Measurements from ENCODE around the gene SLC35F6. TPM values are rescaled to one million over a fixed set of nuclear protein-coding genes. Genes with fewer than 3 reads are reported as not detected.

SLC35F6 gene
- total and polyA plus RNA-seq, 4 donors = 21.1 to 23.8 (median 23.3) TPM

DNA sequence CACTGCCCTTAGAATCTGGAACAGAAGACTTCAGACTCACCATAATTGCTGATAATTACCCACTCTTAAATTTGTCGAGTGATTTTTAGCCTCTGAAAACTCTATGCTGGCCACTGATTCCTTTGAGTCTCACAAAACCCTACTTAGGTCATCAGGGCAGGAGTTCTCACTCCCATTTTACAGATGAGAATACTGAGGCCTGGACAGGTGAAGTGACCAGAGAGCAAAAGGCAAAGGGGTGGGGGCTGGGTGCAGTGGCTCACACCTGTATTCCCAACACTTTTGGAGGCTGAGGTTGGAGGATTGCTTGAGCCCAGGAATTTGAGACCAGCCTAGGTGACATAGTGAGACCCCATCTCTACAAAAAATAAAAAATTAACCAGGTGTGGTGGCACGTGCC, 34.8 kb upstream of the SLC35F6 start:
- Histone ChIP-seq H3K4me3 (ENCODE audit: low read depth, low read length) (no peak overlapping the region), H3K9me3 (ENCODE audit: control insufficient read depth, insufficient read depth, low read length) (no peaks in the 10 kb centered on the region), H3K27me3 (ENCODE audit: control insufficient read depth, insufficient read depth, low read length) (no peaks in the 10 kb centered on the region), H3K36me3 (ENCODE audit: control insufficient read depth, insufficient read depth, low read length) (peaks cover 38% of the 10 kb centered on the region), H3K4me1 (ENCODE audit: control insufficient read depth, insufficient read depth, low read length) (peaks cover 25% of the 10 kb centered on the region), H3K27ac (ENCODE audit: low read depth, low read length) (no peak overlapping the region)
- DNase-seq (ENCODE audit: low read depth in 4 of 6, low spot score in 6 of 6) = no peak
- 86% methylated on average over 1 of the region's 2 CpGs for WGBS (ENCODE audit: insufficient coverage)

DNA sequence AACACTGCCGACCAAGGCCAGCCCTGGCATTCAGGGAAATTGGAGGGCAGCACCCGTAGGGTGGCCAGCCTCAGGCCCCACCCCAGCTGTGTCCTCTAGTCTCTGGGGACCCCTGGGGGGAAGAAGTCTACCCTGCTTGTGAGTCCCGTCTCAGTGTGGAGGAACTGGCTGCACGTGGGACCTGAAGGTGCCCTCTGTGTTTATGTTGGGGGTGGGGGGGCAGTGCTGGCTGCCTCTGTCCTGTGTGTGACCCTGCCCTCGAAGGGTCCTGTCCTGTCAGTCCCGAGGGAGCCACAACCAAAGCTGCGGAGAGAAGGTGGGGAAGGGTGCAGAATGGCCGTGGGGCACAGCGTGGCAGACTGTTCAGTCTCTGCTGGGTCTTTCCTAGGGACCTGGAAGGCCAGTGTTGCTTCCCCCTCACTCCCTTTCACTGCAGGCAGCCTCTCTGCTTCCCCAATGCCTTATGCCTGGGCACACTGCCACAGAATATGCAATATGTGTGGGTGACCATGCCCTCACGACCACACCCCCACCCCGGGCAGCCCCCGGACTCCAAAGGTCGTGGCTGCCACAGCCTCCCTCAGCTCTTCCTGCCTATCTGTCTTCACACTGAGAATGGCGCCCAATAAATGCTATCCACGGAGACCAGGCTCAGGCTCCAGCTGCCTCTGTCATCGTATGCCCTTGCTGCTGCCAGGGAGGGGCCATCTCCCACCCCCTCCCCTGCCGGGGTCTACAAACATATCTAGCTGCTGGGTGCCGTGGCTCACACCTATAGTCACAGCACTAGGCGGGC, 33.3 kb upstream of the SLC35F6 start:
- Histone ChIP-seq H3K36me3 (ENCODE audit: control insufficient read depth, insufficient read depth, low read length) (peaks cover 35% of the 10 kb centered on the region), H3K27me3 (ENCODE audit: control insufficient read depth, insufficient read depth, low read length) (no peaks in the 10 kb centered on the region), H3K9me3 (ENCODE audit: control insufficient read depth, insufficient read depth, low read length) (no peaks in the 10 kb centered on the region), H3K27ac (ENCODE audit: low read depth, low read length) (no peak overlapping the region), H3K4me3 (ENCODE audit: low read depth, low read length) (no peak overlapping the region), H3K4me1 (ENCODE audit: control insufficient read depth, insufficient read depth, low read length) (peaks cover 17% of the 10 kb centered on the region)
- no peak for DNase-seq (ENCODE audit: low read depth in 4 of 6, low spot score in 6 of 6)
- 73% methylated on average over 17 of the region's 19 CpGs for WGBS (ENCODE audit: insufficient coverage)

DNA sequence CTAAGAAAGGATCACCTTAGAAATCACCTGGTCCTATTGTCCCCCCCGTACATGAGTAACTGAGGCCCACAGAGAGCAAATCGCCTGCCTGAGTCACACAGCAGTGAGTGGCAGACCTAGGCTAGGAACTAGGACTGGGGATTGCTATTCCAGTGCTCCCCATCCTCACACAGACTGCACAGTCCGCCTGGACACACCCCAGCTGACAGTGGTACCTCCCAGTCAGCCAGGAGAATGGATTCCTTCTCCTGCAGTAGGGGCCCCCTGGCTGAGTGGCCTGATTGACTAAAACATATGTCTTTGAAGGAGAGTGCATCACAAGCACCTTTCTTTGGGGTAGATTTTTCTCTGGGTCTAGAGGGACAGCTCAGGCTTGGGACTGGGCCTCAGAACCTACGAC, 32.4 kb upstream of the SLC35F6 start:
- Histone ChIP-seq H3K36me3 (ENCODE audit: control insufficient read depth, insufficient read depth, low read length) (peaks cover 35% of the 10 kb centered on the region), H3K27ac (ENCODE audit: low read depth, low read length) (no peak overlapping the region), H3K4me1 (ENCODE audit: control insufficient read depth, insufficient read depth, low read length) (peaks cover 24% of the 10 kb centered on the region), H3K27me3 (ENCODE audit: control insufficient read depth, insufficient read depth, low read length) (no peaks in the 10 kb centered on the region), H3K9me3 (ENCODE audit: control insufficient read depth, insufficient read depth, low read length) (no peaks in the 10 kb centered on the region), H3K4me3 (ENCODE audit: low read depth, low read length) (no peak overlapping the region)
- WGBS (ENCODE audit: insufficient coverage) = 95% methylated on average over 4 of the region's 4 CpGs
- no peak for DNase-seq (ENCODE audit: low read depth in 4 of 6, low spot score in 6 of 6)

DNA sequence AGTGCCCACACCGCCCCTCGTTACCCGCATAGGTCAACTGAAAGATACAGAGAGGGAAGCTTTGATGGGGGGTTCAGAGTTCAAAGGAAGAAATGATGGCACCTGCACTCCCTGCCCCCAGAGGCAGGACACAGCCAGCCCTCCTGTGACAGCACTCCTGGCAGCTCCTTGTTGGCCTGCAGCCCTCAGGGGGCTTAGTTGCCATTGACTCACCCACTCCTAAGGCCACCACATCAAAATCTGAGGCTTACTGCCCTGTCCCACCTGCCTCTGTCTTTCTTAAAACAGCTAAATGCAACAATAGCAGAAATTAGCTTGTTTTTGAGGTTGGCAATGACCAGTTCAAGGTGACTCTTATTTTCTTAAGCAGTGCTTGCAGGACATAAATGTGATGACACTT, 31.6 kb upstream of the SLC35F6 start:
- no peak overlapping the region for H3K4me3 ChIP-seq (ENCODE audit: low read depth, low read length)
- H3K27ac ChIP-seq (ENCODE audit: low read depth, low read length) = no peak overlapping the region
- no peaks in the 10 kb centered on the region for H3K9me3 ChIP-seq (ENCODE audit: control insufficient read depth, insufficient read depth, low read length)
- peaks cover 30% of the 10 kb centered on the region for H3K36me3 ChIP-seq (ENCODE audit: control insufficient read depth, insufficient read depth, low read length)
- 100% methylated on average over 3 of the region's 3 CpGs for WGBS (ENCODE audit: insufficient coverage)
- no peak for DNase-seq (ENCODE audit: low read depth in 4 of 6, low spot score in 6 of 6)
- peaks cover 24% of the 10 kb centered on the region for H3K4me1 ChIP-seq (ENCODE audit: control insufficient read depth, insufficient read depth, low read length)
- no peaks in the 10 kb centered on the region for H3K27me3 ChIP-seq (ENCODE audit: control insufficient read depth, insufficient read depth, low read length)

DNA sequence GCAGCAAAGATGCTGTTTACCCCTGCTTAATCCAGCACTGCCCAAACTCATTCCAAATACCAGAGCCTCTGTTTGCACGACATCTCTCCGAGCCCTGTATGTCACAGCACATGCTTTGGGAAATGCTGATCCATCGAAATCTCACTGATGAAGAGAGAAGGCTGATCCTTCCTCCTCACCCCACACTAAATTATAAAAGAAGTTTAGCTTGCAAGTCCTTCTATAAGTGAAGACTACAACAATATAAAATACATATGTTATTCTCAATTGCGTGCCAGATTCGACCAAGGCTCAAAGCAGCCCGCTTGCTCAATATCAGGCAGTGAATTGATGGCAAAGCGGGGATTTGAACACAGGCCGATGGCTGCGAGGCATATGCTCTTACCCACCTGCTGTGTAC, 30.7 kb upstream of the SLC35F6 start:
- H3K4me3 ChIP-seq (ENCODE audit: low read depth, low read length) = no peak overlapping the region
- WGBS (ENCODE audit: insufficient coverage) = 86% methylated on average over 5 of the region's 9 CpGs
- no peaks in the 10 kb centered on the region for H3K9me3 ChIP-seq (ENCODE audit: control insufficient read depth, insufficient read depth, low read length)
- H3K27me3 ChIP-seq (ENCODE audit: control insufficient read depth, insufficient read depth, low read length) = no peaks in the 10 kb centered on the region
- no peak overlapping the region for H3K27ac ChIP-seq (ENCODE audit: low read depth, low read length)
- no peak for DNase-seq (ENCODE audit: low read depth in 4 of 6, low spot score in 6 of 6)
- H3K36me3 ChIP-seq (ENCODE audit: control insufficient read depth, insufficient read depth, low read length) = peaks cover 20% of the 10 kb centered on the region
- H3K4me1 ChIP-seq (ENCODE audit: control insufficient read depth, insufficient read depth, low read length) = peaks cover 21% of the 10 kb centered on the region

DNA sequence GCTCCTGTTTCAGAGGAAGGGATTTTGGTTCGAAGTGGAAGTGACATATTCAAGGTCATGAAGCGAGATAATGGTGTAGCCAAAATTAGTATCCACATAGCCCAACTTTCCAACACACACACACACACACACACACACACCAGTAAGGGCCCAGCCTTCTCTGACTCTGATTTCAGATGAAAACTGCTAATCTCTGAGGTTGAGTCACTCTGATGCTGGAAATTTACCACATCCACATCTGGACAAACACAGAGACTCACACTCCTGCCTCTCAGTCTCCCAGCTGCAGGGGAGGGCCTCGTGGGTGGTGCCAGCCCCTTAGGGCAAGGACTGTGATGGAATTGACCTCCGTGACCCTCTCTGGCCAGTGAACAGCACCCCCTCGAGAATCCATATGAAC, 29.0 kb upstream of the SLC35F6 start:
- Histone ChIP-seq H3K4me1 (ENCODE audit: control insufficient read depth, insufficient read depth, low read length) (peaks cover 19% of the 10 kb centered on the region), H3K4me3 (ENCODE audit: low read depth, low read length) (no peak overlapping the region), H3K27me3 (ENCODE audit: control insufficient read depth, insufficient read depth, low read length) (no peaks in the 10 kb centered on the region), H3K36me3 (ENCODE audit: control insufficient read depth, insufficient read depth, low read length) (peaks cover 10% of the 10 kb centered on the region), H3K9me3 (ENCODE audit: control insufficient read depth, insufficient read depth, low read length) (no peaks in the 10 kb centered on the region), H3K27ac (ENCODE audit: low read depth, low read length) (no peak overlapping the region)
- 71% methylated on average over 3 of the region's 5 CpGs for WGBS (ENCODE audit: insufficient coverage)
- no peak for DNase-seq (ENCODE audit: low read depth in 4 of 6, low spot score in 6 of 6)

DNA sequence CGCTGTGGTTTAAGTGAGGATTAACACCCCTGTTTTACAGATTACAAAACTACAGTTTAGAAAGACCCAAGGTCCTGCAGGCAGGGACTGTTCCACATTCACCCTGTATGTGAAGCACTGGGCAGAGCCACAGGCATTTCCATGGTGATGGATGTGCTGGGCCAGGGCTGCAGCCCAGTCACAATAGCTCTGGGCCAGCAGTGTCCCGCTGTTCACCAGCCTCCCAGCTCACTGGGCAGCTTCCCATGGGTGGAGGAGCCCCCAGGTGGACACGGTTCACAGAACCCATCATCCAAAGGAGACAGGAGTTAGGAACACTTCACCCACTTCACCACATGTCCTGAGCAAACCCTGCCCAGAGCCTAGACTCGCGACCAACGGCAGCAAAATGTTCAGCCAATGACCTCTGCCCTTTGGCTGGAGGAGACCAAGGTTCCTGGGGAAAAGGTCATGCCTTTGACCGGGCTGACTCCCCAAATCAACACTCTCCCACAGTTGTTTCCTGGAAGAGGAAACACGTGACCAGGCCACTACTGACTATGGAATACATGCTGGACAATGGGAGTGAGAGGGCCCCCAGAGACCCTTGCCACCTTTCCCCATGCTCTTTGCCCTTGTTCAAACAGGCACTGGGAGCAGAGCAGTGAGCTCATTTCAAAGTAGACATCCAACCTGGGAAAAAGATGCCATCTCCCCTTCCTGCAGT, 28.0 kb upstream of the SLC35F6 start:
- DNase-seq (ENCODE audit: low read depth in 4 of 6, low spot score in 6 of 6) = peak in 2 of 6 donors; percentile 42 to 62
- Histone ChIP-seq H3K4me1 (ENCODE audit: control insufficient read depth, insufficient read depth, low read length) (peaks cover 19% of the 10 kb centered on the region), H3K27me3 (ENCODE audit: control insufficient read depth, insufficient read depth, low read length) (no peaks in the 10 kb centered on the region), H3K9me3 (ENCODE audit: control insufficient read depth, insufficient read depth, low read length) (no peaks in the 10 kb centered on the region), H3K27ac (ENCODE audit: low read depth, low read length) (peak overlapping the region; percentile 25), H3K4me3 (ENCODE audit: low read depth, low read length) (no peak overlapping the region), H3K36me3 (ENCODE audit: control insufficient read depth, insufficient read depth, low read length) (peaks cover under 1% of the 10 kb centered on the region)
- 23% methylated on average over 6 of the region's 8 CpGs for WGBS (ENCODE audit: insufficient coverage)

DNA sequence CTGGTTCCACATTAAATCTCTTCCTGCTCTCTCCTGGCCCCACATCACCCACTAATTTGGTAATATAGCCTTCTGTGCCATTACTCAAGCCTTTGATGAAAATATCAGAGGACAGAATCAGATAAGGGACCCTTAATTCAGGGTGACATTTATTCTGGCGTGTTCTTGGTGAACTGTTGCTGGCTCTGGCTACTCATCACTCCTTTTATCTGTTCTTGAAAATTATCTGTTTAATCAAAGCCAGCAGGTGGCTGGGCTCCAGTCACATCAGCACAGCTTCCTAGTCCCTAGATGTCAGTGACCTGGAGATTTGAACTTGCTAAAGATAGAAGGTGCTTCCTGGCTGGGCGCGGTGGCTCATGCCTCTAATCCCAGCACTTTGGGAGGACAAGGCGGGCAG, 26.9 kb upstream of the SLC35F6 start:
- Histone ChIP-seq H3K9me3 (ENCODE audit: control insufficient read depth, insufficient read depth, low read length) (no peaks in the 10 kb centered on the region), H3K36me3 (ENCODE audit: control insufficient read depth, insufficient read depth, low read length) (no peaks in the 10 kb centered on the region), H3K4me3 (ENCODE audit: low read depth, low read length) (no peak overlapping the region), H3K27me3 (ENCODE audit: control insufficient read depth, insufficient read depth, low read length) (no peaks in the 10 kb centered on the region), H3K27ac (ENCODE audit: low read depth, low read length) (no peak overlapping the region), H3K4me1 (ENCODE audit: control insufficient read depth, insufficient read depth, low read length) (peaks cover 19% of the 10 kb centered on the region)
- no peak for DNase-seq (ENCODE audit: low read depth in 4 of 6, low spot score in 6 of 6)
- WGBS (ENCODE audit: insufficient coverage) = 94% methylated on average over 4 of the region's 4 CpGs

DNA sequence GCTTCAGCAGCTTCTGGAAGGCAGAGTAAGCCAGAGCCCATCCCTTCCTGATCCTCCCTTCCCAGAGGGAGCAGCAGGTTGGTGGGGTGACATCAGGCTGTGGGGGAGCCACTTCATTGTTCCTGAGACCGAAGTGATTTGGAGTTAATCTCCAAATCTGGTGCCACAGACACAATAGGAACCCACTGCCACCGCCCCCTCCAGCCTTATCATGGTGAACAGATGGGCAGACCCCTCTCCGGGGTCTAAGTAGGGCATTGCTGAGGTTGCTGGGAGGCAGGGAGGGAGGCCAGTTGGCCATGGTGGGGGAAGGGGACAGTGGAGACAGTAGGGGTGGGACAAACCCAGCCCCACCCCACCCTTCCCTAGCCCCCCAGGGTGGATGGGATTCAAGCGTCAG, 25.6 kb upstream of the SLC35F6 start:
- no peaks in the 10 kb centered on the region for H3K27me3 ChIP-seq (ENCODE audit: control insufficient read depth, insufficient read depth, low read length)
- 81% methylated on average over 2 of the region's 4 CpGs for WGBS (ENCODE audit: insufficient coverage)
- no peaks in the 10 kb centered on the region for H3K36me3 ChIP-seq (ENCODE audit: control insufficient read depth, insufficient read depth, low read length)
- no peak overlapping the region for H3K27ac ChIP-seq (ENCODE audit: low read depth, low read length)
- H3K4me1 ChIP-seq (ENCODE audit: control insufficient read depth, insufficient read depth, low read length) = peaks cover 16% of the 10 kb centered on the region
- H3K4me3 ChIP-seq (ENCODE audit: low read depth, low read length) = no peak overlapping the region
- DNase-seq (ENCODE audit: low read depth in 4 of 6, low spot score in 6 of 6) = no peak
- H3K9me3 ChIP-seq (ENCODE audit: control insufficient read depth, insufficient read depth, low read length) = no peaks in the 10 kb centered on the region

DNA sequence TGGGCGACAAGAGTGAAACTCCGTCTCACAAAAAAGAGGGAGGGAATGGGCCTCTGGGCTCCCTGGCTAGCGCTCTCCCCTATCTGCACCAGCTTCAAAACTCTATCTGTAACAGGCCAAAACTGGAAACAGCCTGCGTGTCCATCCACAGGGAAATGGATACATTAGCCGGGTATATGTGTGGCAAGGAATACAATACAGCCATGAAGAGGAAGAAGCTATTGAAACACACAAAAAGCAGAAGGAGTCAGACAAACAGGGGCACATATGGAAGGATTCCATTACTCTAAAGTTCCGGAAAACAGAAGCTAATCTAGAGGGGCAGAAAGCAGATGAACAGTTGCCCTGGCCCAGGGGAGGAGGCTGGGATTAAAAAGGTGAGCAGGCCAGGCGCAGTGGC, 24.6 kb upstream of the SLC35F6 start:
- Histone ChIP-seq H3K36me3 (ENCODE audit: control insufficient read depth, insufficient read depth, low read length) (no peaks in the 10 kb centered on the region), H3K4me1 (ENCODE audit: control insufficient read depth, insufficient read depth, low read length) (peaks cover 14% of the 10 kb centered on the region), H3K9me3 (ENCODE audit: control insufficient read depth, insufficient read depth, low read length) (no peaks in the 10 kb centered on the region), H3K27ac (ENCODE audit: low read depth, low read length) (no peak overlapping the region), H3K4me3 (ENCODE audit: low read depth, low read length) (no peak overlapping the region), H3K27me3 (ENCODE audit: control insufficient read depth, insufficient read depth, low read length) (no peaks in the 10 kb centered on the region)
- WGBS (ENCODE audit: insufficient coverage) = 96% methylated on average over 6 of the region's 7 CpGs
- DNase-seq (ENCODE audit: low read depth in 4 of 6, low spot score in 6 of 6) = no peak
